22Rv1 (cell line): ENCODE measurements around the gene COL6A3.

Source experiments
- ZFX ChIP-seq: fragments of 450-650 bp; IDR thresholded peaks from 2 replicates; pipeline ENCODE4 v1.6.1; 2017; ENCODE audit warnings: antibody characterized with exemption, borderline replicate concordance
- TF ChIP-seq, protein P1 (sequence below): fragments of 450-650 bp; IDR thresholded peaks from 2 replicates; pipeline ENCODE4 v1.5.1; 2017; ENCODE audit warnings: mild to moderate bottlenecking

DNA sequence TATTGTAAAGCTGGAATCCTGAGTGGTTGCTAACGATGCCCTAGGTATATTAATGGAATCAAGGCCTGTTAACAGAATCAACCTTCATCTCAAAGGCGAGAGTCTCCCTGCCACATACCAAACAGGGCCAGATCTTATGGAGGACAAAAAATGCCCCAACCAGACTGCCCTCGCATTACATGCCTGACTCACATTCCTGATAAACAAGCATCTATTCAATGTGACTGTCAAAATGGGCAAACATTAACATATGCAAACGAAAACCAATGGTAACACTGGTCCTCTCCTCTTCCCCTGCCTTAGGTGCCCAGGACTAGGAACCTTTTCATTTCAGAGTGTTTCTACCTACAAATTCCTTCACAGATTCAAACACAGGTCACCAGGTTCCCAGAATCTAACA, 83.4 kb downstream of the COL6A3 start:
- TF ChIP-seq, protein P1, sequence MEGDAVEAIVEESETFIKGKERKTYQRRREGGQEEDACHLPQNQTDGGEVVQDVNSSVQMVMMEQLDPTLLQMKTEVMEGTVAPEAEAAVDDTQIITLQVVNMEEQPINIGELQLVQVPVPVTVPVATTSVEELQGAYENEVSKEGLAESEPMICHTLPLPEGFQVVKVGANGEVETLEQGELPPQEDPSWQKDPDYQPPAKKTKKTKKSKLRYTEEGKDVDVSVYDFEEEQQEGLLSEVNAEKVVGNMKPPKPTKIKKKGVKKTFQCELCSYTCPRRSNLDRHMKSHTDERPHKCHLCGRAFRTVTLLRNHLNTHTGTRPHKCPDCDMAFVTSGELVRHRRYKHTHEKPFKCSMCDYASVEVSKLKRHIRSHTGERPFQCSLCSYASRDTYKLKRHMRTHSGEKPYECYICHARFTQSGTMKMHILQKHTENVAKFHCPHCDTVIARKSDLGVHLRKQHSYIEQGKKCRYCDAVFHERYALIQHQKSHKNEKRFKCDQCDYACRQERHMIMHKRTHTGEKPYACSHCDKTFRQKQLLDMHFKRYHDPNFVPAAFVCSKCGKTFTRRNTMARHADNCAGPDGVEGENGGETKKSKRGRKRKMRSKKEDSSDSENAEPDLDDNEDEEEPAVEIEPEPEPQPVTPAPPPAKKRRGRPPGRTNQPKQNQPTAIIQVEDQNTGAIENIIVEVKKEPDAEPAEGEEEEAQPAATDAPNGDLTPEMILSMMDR = no peak
- no peak for TF ChIP-seq ZFX
